Mucosa of descending colon (tissue), 3 donors: ENCODE data around the gene LEF1. TPM values are rescaled to one million over a fixed set of nuclear protein-coding genes. Genes with fewer than 3 reads are reported as not detected.

Experiments used
- ATAC-seq: fragments of 200-7000 bp; cut with Tn5 transposase; one replicate; pipeline ENCODE4 v1.9.1; 2020; ENCODE audit warnings: mild to moderate bottlenecking, moderate library complexity
- DNase-seq, 3 donors: peaks; one replicate each; pipeline ENCODE4 v3.0.0-alpha.2; 2020
- H3K36me3 ChIP-seq: fragments of 200-600 bp; one replicate; pipeline ENCODE4 v1.8.0; 2021; ENCODE audit warnings: low read depth, mild to moderate bottlenecking
- H3K4me1 ChIP-seq: fragments of 200-600 bp; one replicate; pipeline ENCODE4 v1.8.0; 2021; ENCODE audit warnings: low read depth, mild to moderate bottlenecking
- H3K4me3 ChIP-seq: fragments of 200-600 bp; one replicate; pipeline ENCODE4 v1.8.0; 2021; ENCODE audit warnings: mild to moderate bottlenecking
- H3K9me3 ChIP-seq: fragments of 200-600 bp; one replicate; pipeline ENCODE4 v1.8.0; 2021; ENCODE audit warnings: mild to moderate bottlenecking
- intact Hi-C, 2 donors: fragments of 100-400 bp; cut with DNase I in 1 of 2; cut with micrococcal nuclease in 1 of 2; formaldehyde crosslinking; loops; one replicate each; pipeline versions ENCODE4 v1.11.0 to v1.11.1; 2022; cut with DNase I, micrococcal nuclease
- total RNA-seq, 3 donors: library from RNA; stranded (reverse); fragmentation: NEBNext Ultra II Directional in 2 of 3; extraction: Animal tissue kit (Norgen Biotek cat#: 25700) in 2 of 3; gene quantifications; one replicate each; pipeline versions ENCODE4 v1.2.1 to v1.2.4, GENCODE V29; 2021 to 2023
- TF ChIP-seq, protein P1 (sequence below): fragments of 200-600 bp; IDR thresholded peaks from one replicate; pipeline ENCODE4 v1.8.0; 2022; ENCODE audit warnings: antibody characterized with exemption, mild to moderate bottlenecking
- donor health status: DM: no; HTN: no; CAD: no; lungs with moderate emphysema.
- donor health status: DM: no; HTN: no; CAD: no.
- donor health status: DM: no; HTN: yes; CAD: no.

The LEF1 gene
- total RNA-seq, 3 donors from 2014 or later, result 2.2 to 3.9 (median 2.5) TPM

DNA sequence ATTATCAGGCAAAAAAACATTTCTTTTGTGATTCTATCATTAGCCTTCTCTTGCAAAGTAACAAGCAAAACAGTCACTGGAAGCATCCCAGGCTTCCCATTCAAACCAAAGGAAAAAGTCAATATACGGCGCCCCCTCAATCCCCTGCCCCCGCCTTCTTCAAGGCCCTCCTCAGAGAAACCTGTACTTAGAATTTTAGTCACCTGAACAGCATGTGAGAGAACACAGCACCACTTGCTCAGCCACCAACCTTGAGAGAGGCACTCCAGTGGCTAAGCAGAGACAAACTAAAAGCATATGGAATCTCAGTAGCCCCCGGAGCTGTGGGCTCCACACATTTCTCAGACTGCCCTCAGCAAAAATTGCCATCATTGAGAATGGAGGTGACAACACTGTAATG, 25.2 kb downstream of the LEF1 start:
- Histone ChIP-seq H3K36me3 (no peaks in the 10 kb centered on the region), H3K4me3 (no peak overlapping the region), H3K4me1 (no peaks in the 10 kb centered on the region), H3K9me3 (no peaks in the 10 kb centered on the region)
- no peak for ATAC-seq
- TF ChIP-seq, protein P1, sequence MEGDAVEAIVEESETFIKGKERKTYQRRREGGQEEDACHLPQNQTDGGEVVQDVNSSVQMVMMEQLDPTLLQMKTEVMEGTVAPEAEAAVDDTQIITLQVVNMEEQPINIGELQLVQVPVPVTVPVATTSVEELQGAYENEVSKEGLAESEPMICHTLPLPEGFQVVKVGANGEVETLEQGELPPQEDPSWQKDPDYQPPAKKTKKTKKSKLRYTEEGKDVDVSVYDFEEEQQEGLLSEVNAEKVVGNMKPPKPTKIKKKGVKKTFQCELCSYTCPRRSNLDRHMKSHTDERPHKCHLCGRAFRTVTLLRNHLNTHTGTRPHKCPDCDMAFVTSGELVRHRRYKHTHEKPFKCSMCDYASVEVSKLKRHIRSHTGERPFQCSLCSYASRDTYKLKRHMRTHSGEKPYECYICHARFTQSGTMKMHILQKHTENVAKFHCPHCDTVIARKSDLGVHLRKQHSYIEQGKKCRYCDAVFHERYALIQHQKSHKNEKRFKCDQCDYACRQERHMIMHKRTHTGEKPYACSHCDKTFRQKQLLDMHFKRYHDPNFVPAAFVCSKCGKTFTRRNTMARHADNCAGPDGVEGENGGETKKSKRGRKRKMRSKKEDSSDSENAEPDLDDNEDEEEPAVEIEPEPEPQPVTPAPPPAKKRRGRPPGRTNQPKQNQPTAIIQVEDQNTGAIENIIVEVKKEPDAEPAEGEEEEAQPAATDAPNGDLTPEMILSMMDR, result no peak
- intact Hi-C loops, result no loop called here
- DNase-seq, result no peak

DNA sequence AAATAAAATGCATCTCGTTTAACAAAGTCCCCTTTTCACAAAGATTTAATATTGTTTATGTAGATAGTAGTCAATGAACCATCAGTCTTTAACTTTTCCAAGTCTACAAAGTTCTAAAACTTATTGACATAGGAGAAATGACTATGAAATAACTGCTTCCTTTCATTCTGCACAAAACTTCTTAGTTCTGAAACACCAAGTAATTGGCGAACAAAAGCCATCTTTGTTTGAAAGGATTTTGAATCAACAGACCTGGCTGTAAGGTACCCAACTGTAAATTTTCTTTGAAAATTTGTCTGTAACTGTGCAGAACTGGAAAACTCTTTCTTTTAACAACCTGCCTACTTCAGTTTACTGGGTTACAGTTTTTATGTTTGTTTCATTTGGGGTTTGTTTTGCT, 25.9 kb downstream of the LEF1 start:
- ATAC-seq (no peak), DNase-seq (no peak)
- TF ChIP-seq, protein P1, result no peak
- Histone ChIP-seq H3K9me3 (no peaks in the 10 kb centered on the region), H3K36me3 (no peaks in the 10 kb centered on the region), H3K4me3 (no peak overlapping the region), H3K4me1 (no peaks in the 10 kb centered on the region)
- intact Hi-C loops, result no loop called here

DNA sequence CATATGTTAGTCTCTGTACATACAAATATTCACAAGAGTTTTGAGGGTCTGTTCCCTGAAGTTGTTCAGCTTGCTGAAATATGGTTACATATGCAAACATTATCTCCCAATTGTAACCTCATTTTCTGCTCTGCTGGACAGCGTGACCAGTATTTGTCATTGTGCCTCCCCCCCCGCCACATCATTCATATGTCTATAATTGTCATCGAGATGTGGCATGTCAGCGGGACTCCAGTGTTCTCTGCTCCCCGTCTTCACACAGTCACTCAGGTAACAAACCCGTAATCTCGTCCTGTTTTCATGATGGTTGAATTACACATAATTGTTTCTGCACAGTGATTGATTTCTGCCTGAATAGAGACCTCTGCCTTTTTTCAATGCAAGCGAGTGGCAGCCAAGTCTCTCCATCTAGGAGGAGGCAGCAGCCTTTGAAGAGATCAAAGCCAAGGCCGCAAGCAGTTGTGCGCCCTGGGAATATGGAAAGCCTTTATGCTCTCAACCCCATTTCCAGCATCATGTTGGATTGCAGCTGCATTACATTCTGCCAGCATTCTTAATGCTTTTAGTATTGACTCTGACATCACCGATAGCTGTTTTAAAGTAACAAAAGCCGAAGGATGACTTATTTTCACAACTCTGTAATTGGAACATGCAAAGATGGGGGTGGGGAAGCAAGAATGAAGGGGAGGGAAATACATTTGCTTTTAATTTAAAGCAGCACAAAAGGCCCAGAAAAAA, 27.4 kb downstream of the LEF1 start:
- intact Hi-C loops, result no loop called here
- no peaks in the 10 kb centered on the region for H3K4me1 ChIP-seq
- no peaks in the 10 kb centered on the region for H3K36me3 ChIP-seq
- DNase-seq, result no peak
- no peak for ATAC-seq
- no peaks in the 10 kb centered on the region for H3K9me3 ChIP-seq
- no peak overlapping the region for H3K4me3 ChIP-seq
- TF ChIP-seq, protein P1, result no peak

DNA sequence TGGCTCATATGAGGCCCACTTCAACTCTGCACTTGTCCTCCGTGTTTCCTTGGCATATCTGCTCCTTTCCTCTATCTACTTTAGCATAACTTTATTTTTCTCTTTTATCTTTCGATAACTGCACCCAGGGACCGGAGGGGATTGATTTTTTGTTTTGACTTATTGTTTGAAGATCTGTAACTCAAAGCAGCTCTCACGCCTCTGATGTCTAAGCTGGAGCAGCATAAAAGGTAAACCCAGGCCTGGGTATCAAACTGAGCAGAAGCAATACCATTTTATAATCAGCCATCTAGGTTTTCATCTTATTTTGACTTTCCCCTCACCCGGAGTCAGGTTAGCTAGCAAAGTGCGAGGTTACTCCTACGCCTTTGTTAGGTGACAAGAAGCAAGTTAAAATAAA, 28.4 kb downstream of the LEF1 start:
- no peak for ATAC-seq
- Histone ChIP-seq H3K4me1 (no peaks in the 10 kb centered on the region), H3K9me3 (no peaks in the 10 kb centered on the region), H3K36me3 (no peaks in the 10 kb centered on the region), H3K4me3 (no peak overlapping the region)
- intact Hi-C loops, result no loop called here
- DNase-seq, result no peak
- TF ChIP-seq, protein P1, result no peak

DNA sequence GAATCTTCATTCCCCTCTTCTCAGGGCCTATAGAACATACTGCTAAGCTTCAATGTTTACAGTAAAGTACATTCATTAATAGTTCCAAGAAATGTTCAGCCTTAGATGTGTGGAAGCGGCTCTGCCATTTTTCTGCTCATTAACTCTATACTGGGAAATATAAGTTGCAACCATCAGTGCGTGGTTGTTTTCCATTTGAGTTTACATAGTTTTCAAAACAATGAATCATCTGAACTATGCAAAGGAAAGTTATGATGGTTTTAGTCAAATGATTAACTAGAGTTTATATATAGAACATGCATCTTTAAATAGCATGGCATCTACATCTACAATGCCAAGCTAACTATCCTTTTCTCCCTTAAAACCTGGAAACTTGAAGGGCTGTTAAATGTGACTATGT, 29.6 kb downstream of the LEF1 start:
- ATAC-seq (peak; percentile 15), DNase-seq (no peak)
- H3K36me3 ChIP-seq, result no peaks in the 10 kb centered on the region
- H3K4me3 ChIP-seq, result no peak overlapping the region
- TF ChIP-seq, protein P1, result no peak
- intact Hi-C loops, result no loop called here
- no peaks in the 10 kb centered on the region for H3K9me3 ChIP-seq
- H3K4me1 ChIP-seq, result no peaks in the 10 kb centered on the region
